Fibroblast of peridontal ligament (primary cell): ENCODE results near the gene NEDD8.

Experiments used
- DNase-seq: peaks from one replicate; pipeline ENCODE4 v3.0.0-alpha.2; 2010; ENCODE audit errors: extremely low read depth

Gene NEDD8

GRCh38 chr14:24179961-24180796, 52.0 kb downstream of the NEDD8 start:
- DNase-seq = peak; percentile 91

GRCh38 chr14:24179294-24179960, 52.7 kb downstream of the NEDD8 start:
- DNase-seq = no peak

GRCh38 chr14:24178399-24179178, 53.6 kb downstream of the NEDD8 start:
- no peak for DNase-seq

GRCh38 chr14:24177891-24178290, 54.3 kb downstream of the NEDD8 start:
- no peak for DNase-seq

- DNase-seq = no peak
These were observed 54.9 kb downstream of the NEDD8 start for GRCh38 chr14:24177041-24177825.

- no peak for DNase-seq
These were observed 55.6 kb downstream of the NEDD8 start for GRCh38 chr14:24176599-24176998.

- no peak for DNase-seq
These were observed 59.3 kb downstream of the NEDD8 start for GRCh38 chr14:24172871-24173281.

GRCh38 chr14:24172261-24172860, 59.8 kb downstream of the NEDD8 start:
- no peak for DNase-seq

GRCh38 chr14:24171422-24172260, 60.5 kb downstream of the NEDD8 start, which contains the start of gene REC8:
Gene REC8, plus strand, starts transcription at chr14:24172080. Its CDS starts 473 bp downstream, at chr14:24172553.
- no peak for DNase-seq

- no peak for DNase-seq
These were observed 64.6 kb downstream of the NEDD8 start for GRCh38 chr14:24167469-24168114.
